Chondrocyte (in vitro differentiated cells): ENCODE data around the gene NRXN3. TPM values are rescaled to one million over a fixed set of nuclear protein-coding genes. Genes with fewer than 3 reads are reported as not detected.

Experiments
- DNase-seq: peaks from one replicate; pipeline ENCODE4 v3.0.0; 2021; ENCODE audit warnings: mixed read lengths, low spot score
- H3K27ac Mint-ChIP-seq: one replicate; pipeline ENCODE4 v1.8.0; 2021; ENCODE audit warnings: mild to moderate bottlenecking, moderate library complexity, mixed read lengths; ENCODE audit not compliant: unreplicated experiment
- H3K27me3 Mint-ChIP-seq: 2 replicates; pipeline ENCODE4 v1.8.0; 2021; ENCODE audit warnings: low read depth, mixed read lengths
- H3K36me3 Mint-ChIP-seq: 2 replicates; pipeline ENCODE4 v1.8.0; 2021; ENCODE audit warnings: low read depth, mixed read lengths
- H3K4me1 Mint-ChIP-seq: 2 replicates; pipeline ENCODE4 v1.8.0; 2021; ENCODE audit warnings: low read depth, mild to moderate bottlenecking, mixed read lengths
- H3K4me3 Mint-ChIP-seq: one replicate; pipeline ENCODE4 v1.8.0; 2021; ENCODE audit warnings: mild to moderate bottlenecking, moderate library complexity, mixed read lengths; ENCODE audit not compliant: unreplicated experiment
- H3K9me3 Mint-ChIP-seq: 2 replicates; pipeline ENCODE4 v1.8.0; 2021; ENCODE audit warnings: low read depth, mixed read lengths
- CTCF ChIP-seq: fragments of 200-600 bp; sonication (generic); IDR thresholded peaks from 2 replicates; pipeline ENCODE4 v1.5.0; 2021; ENCODE audit warnings: antibody characterized with exemption, mild to moderate bottlenecking, moderate library complexity
- total RNA-seq: library from RNA; stranded (reverse); gene quantifications from 3 replicates; pipeline ENCODE4 v1.2.1, GENCODE V29; 2021

Gene NRXN3
- total RNA-seq, 1 donor from 2014 or later = 7.9 TPM

DNA sequence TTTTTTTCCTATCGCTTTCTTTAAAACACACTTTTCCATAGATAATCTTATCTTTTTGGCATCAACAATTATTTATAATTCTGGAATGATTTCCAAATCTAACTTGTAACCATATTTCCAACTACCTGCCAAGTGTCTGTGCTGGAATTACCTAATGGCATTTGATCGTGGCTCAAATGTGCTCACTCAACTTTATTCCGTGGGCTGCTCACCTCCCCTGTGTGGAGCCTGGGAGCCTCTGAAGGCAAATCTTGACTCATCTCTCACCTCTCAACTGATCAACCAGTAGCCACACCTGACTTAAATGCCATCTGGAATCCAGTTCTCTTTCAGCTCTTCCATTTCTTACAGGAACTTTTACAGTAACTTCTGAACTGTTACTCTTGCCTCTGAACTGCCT lies 1432.6 kb downstream of the NRXN3 start:
- H3K27me3 Mint-ChIP-seq = no peaks in the 10 kb centered on the region
- peaks cover 20% of the 10 kb centered on the region for H3K4me1 Mint-ChIP-seq
- H3K4me3 Mint-ChIP-seq = no peak overlapping the region
- no peaks in the 10 kb centered on the region for H3K36me3 Mint-ChIP-seq
- H3K27ac Mint-ChIP-seq = no peak overlapping the region
- DNase-seq = no peak
- no peaks in the 10 kb centered on the region for H3K9me3 Mint-ChIP-seq
- no peak for TF ChIP-seq CTCF

DNA sequence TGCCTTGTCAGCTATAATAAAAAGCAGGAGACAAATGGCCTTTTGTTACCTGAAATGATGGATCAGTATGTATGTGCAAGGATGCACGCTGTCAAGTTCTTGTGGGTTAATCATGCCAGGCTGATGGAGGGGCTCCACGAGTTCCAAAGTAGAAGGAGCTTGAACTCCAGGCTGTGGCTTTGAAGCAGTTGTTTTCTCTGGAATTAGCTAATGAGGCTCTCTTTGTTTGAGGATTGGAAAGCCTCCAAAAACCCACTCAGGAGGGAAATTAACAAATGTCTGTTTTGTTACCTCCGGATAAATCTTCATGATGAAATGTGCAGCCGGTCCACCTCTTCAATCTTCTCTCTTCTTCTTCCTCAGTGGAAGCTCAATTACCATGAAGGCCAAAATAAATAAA lies 1435.7 kb downstream of the NRXN3 start:
- Mint-ChIP-seq H3K9me3 (no peaks in the 10 kb centered on the region), H3K4me1 (peaks cover 5% of the 10 kb centered on the region), H3K36me3 (no peaks in the 10 kb centered on the region), H3K4me3 (no peak overlapping the region), H3K27ac (no peak overlapping the region), H3K27me3 (no peaks in the 10 kb centered on the region)
- DNase-seq = no peak
- TF ChIP-seq CTCF = no peak

GRCh38 chr14:79608446-79608845 lies 1438.3 kb downstream of the NRXN3 start:
- no peak for TF ChIP-seq CTCF
- Mint-ChIP-seq H3K27me3 (no peaks in the 10 kb centered on the region), H3K36me3 (no peaks in the 10 kb centered on the region), H3K9me3 (no peaks in the 10 kb centered on the region), H3K4me1 (peaks cover 5% of the 10 kb centered on the region), H3K27ac (no peak overlapping the region), H3K4me3 (no peak overlapping the region)
- DNase-seq = no peak

GRCh38 chr14:79613625-79614024 lies 1443.5 kb downstream of the NRXN3 start:
- Mint-ChIP-seq H3K4me1 (no peaks in the 10 kb centered on the region), H3K27me3 (no peaks in the 10 kb centered on the region), H3K4me3 (no peak overlapping the region), H3K9me3 (no peaks in the 10 kb centered on the region), H3K27ac (no peak overlapping the region), H3K36me3 (no peaks in the 10 kb centered on the region)
- no peak for TF ChIP-seq CTCF
- no peak for DNase-seq

DNA sequence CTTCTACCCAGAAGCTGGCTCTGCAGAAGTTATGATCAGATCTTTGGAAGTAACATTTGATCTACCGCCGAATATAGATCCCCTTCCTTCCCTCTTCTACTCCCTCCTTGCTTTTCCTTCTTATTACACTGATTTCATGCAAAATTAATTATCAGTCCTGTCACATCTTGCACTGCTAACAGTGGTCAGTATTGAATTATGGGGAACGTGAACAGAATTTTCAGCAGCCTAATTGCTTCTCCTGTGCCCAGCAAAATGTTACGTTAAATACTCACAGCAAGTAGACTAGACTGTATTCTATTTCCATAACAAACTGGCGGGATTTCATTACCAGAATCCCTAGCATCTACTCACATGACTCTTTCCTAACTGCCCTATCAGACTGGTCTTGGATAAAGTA lies 1444.3 kb downstream of the NRXN3 start:
- no peak for TF ChIP-seq CTCF
- H3K9me3 Mint-ChIP-seq = no peaks in the 10 kb centered on the region
- no peak for DNase-seq
- H3K27ac Mint-ChIP-seq = no peak overlapping the region
- no peaks in the 10 kb centered on the region for H3K36me3 Mint-ChIP-seq
- no peaks in the 10 kb centered on the region for H3K4me1 Mint-ChIP-seq
- no peak overlapping the region for H3K4me3 Mint-ChIP-seq
- H3K27me3 Mint-ChIP-seq = no peaks in the 10 kb centered on the region
